Calu3 (cell line): Measurements from ENCODE around the gene SULT4A1. TPM values are rescaled to one million over a fixed set of nuclear protein-coding genes. Genes with fewer than 3 reads are reported as not detected.

ENCODE experiments used
- Bru-seq: library from RNA; stranded (reverse); fragments of 400-500 nt; gene quantifications from one replicate; lab custom pipeline; 2021; lab: Mats Ljungman, UMichigan
- BruChase-seq, 2 experiments: library from RNA; stranded (reverse); fragments of 400-500 nt; gene quantifications; one replicate each; lab custom pipeline; 2021; lab: Mats Ljungman, UMichigan
- BruUV-seq: library from RNA; stranded (reverse); fragments of 400-500 nt; replicated peaks from 2 replicates; lab custom pipeline; 2021; lab: Mats Ljungman, UMichigan
- CTCF ChIA-PET: fragments of 300-600 bp; sonication (Branson Sonifier 250); formaldehyde crosslinking; loops from one replicate; lab custom pipeline; 2022; ENCODE audit warnings: antibody characterized with exemption; lab: Charles Lee
- DNase-seq: peaks from one replicate; pipeline ENCODE4 v3.0.0; 2022
- H3K27ac Mint-ChIP-seq: one replicate; pipeline ENCODE4 v1.8.0; 2022; ENCODE audit warnings: mixed read lengths; ENCODE audit not compliant: unreplicated experiment
- H3K27me3 Mint-ChIP-seq: one replicate; pipeline ENCODE4 v1.8.0; 2022; ENCODE audit warnings: mixed read lengths; ENCODE audit not compliant: unreplicated experiment
- H3K36me3 Mint-ChIP-seq: one replicate; pipeline ENCODE4 v1.8.0; 2022; ENCODE audit warnings: mild to moderate bottlenecking, moderate library complexity, mixed read lengths; ENCODE audit not compliant: insufficient read depth, unreplicated experiment
- H3K4me1 Mint-ChIP-seq: one replicate; pipeline ENCODE4 v1.8.0; 2022; ENCODE audit warnings: mild to moderate bottlenecking, low read depth, mixed read lengths; ENCODE audit not compliant: unreplicated experiment
- H3K4me3 Mint-ChIP-seq: one replicate; pipeline ENCODE4 v1.8.0; 2022; ENCODE audit warnings: mild to moderate bottlenecking, low read depth, moderate library complexity, mixed read lengths; ENCODE audit not compliant: unreplicated experiment
- H3K9me3 Mint-ChIP-seq: one replicate; pipeline ENCODE4 v1.8.0; 2022; ENCODE audit warnings: low read depth, mixed read lengths; ENCODE audit not compliant: unreplicated experiment
- intact Hi-C: fragments of 100-400 bp; cut with micrococcal nuclease; formaldehyde crosslinking; loops from one replicate; pipeline ENCODE4 v1.10.0; 2022; ENCODE audit not compliant: unreplicated experiment
- long read RNA-seq: library from polyadenylated mRNA; stranded (forward); transcript quantifications from one replicate; pipeline ENCODE4 v2.0.0, GENCODE V29; 2022
- total RNA-seq: library from RNA; stranded (reverse); gene quantifications from 2 replicates; pipeline ENCODE4 v1.2.3, GENCODE V29; 2022
- TF ChIP-seq, protein P1 (sequence below): fragments of 200-600 bp; IDR thresholded peaks from one replicate; pipeline ENCODE4 v1.8.0; 2022; ENCODE audit warnings: antibody characterized with exemption; ENCODE audit not compliant: unreplicated experiment

SULT4A1 gene, protein sequence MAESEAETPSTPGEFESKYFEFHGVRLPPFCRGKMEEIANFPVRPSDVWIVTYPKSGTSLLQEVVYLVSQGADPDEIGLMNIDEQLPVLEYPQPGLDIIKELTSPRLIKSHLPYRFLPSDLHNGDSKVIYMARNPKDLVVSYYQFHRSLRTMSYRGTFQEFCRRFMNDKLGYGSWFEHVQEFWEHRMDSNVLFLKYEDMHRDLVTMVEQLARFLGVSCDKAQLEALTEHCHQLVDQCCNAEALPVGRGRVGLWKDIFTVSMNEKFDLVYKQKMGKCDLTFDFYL
- 7.9 and 9.1 TPM in 2 replicates for total RNA-seq
- percentile 59 among the genes with signal in this experiment for Bru-seq, nascent RNA
- percentile 52 among the genes with signal in this experiment for BruChase-seq, experiment 1, labeled RNA remaining after a 6-hour chase
- percentile 53 among the genes with signal in this experiment for BruChase-seq, experiment 2, labeled RNA remaining after a 2-hour chase
- long read RNA-seq, transcript SULT4A1-202 (8 exons, 2,561 nt) = major isoform, 5 of 9 reads
- long read RNA-seq, partial matches to known transcripts = 3 of 9 reads
- long read RNA-seq, other reads (novel, unspliced or antisense) = 1 of 9 reads

DNA sequence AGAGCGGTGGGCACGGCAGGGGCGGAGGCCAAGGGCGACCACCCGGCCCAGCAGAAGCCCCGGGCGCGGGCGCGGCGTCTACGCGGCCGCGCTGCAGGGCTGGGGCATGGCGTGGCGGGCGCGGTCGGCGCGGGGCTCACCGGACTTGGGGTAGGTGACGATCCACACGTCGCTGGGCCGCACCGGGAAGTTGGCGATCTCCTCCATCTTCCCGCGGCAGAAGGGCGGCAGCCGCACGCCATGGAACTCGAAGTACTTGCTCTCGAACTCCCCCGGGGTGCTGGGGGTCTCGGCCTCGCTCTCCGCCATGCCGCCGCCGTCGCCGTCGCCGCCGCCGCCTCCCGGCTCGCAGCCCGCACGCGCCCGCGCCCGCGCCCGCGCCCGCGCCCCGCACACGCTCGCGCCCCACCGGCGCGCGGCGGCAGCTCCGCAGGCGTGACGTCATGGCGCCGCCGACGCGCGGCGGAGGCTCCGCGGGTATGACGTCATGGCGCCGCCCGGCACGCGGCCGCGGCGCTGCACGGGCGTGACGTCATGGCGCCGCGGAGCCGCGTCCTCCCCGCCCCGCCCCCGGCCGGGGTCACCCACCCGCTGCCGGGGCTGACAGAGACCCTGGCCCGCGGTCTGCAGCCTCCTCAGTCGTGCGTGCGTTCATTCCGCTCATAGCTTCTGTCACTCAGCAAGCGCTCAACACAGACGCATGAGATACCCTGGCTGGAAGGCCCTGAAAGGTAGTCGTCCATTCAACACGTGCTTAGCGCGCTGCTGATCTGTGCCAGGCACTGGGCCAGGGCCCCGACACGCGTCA lies at the start of gene SULT4A1:
SULT4A1 (minus strand) TSS at position 440 of the 808 bp plus-strand sequence; CDS start at position 309, 131 bp downstream.
- peak within 1 kb of the TSS; percentile 75 for H3K4me3 Mint-ChIP-seq
- intact Hi-C loops = no loop called here
- H3K27ac Mint-ChIP-seq = peak within 1 kb of the TSS; percentile 92
- peaks cover 16% of the 10 kb centered on the region for H3K36me3 Mint-ChIP-seq
- DNase-seq = peak; percentile 63
- CTCF ChIA-PET = interaction anchor here (0.6 kb wide), 1 partner anchor 613 kb away, joined by 3 read pairs; no protein-coding TSS in a partner anchor
- H3K27me3 Mint-ChIP-seq = peaks cover 35% of the 10 kb centered on the region
- H3K4me1 Mint-ChIP-seq = no peaks in the 10 kb centered on the region
- TF ChIP-seq, protein P1, sequence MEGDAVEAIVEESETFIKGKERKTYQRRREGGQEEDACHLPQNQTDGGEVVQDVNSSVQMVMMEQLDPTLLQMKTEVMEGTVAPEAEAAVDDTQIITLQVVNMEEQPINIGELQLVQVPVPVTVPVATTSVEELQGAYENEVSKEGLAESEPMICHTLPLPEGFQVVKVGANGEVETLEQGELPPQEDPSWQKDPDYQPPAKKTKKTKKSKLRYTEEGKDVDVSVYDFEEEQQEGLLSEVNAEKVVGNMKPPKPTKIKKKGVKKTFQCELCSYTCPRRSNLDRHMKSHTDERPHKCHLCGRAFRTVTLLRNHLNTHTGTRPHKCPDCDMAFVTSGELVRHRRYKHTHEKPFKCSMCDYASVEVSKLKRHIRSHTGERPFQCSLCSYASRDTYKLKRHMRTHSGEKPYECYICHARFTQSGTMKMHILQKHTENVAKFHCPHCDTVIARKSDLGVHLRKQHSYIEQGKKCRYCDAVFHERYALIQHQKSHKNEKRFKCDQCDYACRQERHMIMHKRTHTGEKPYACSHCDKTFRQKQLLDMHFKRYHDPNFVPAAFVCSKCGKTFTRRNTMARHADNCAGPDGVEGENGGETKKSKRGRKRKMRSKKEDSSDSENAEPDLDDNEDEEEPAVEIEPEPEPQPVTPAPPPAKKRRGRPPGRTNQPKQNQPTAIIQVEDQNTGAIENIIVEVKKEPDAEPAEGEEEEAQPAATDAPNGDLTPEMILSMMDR = no peak
- BruUV-seq = no TSS peak
- no peaks in the 10 kb centered on the region for H3K9me3 Mint-ChIP-seq

- intact Hi-C loops = no loop called here
- Mint-ChIP-seq H3K4me3 (no peak overlapping the region), H3K9me3 (peaks cover 6% of the 10 kb centered on the region), H3K27ac (no peak overlapping the region), H3K4me1 (no peaks in the 10 kb centered on the region), H3K36me3 (peaks cover 4% of the 10 kb centered on the region), H3K27me3 (peaks cover 73% of the 10 kb centered on the region)
- TF ChIP-seq, protein P1 = no peak
- DNase-seq = no peak
- CTCF ChIA-PET = no interaction called here
- no TSS peak for BruUV-seq
Measured at GRCh38 chr22:43911351-43911750, 49.0 kb upstream of the SULT4A1 start.

DNA sequence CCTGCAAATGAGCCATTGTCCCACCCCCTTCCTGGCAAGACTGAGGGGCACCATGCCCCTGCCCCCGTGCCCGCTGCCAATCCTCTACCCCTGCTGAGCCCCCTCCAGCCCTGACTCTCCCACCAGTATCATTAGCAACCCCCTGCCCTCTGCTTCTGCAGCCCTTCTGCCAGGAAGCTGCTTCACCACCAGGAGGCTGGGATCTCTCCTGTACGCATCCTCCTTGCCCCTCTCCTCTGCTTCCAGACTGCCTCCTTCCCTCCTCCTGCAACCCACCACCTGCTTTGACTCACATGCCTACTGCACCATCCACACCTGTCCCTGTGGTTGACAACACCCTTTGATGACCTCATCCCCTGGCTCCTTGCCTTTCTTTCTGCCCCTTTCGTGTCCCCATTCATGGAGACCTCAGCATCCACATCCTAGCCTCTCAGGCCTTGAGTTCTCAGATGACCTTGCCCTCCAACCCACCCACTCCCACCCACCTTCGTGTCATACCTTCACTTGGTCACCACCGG lies 47.9 kb upstream of the SULT4A1 start:
- intact Hi-C loops = no loop called here
- CTCF ChIA-PET = no interaction called here
- Mint-ChIP-seq H3K4me1 (no peaks in the 10 kb centered on the region), H3K4me3 (no peak overlapping the region), H3K27ac (no peak overlapping the region), H3K9me3 (peaks cover 6% of the 10 kb centered on the region), H3K36me3 (no peaks in the 10 kb centered on the region), H3K27me3 (peaks cover 73% of the 10 kb centered on the region)
- TF ChIP-seq, protein P1 = no peak
- no peak for DNase-seq
- no TSS peak for BruUV-seq

DNA sequence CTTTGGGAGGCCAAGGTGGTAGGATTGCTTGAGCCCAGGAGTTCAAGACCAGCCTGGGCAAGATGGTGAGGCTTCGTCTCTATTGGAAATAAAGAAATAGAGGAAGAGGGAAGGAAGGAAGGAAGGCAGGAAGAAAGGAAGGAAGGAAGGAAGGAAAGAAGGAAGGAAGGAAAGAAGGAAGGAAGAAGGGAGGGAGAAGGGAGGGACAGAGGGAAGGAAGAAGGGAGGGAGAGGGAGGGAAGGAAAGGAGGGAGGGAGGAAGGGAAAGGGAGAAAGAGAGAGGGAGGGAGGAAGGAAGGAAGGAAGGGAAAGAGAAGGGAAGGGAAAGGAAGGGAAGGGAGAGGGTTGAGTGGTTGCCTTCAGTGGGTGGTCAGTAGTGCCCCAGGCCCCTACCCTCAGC lies 47.4 kb upstream of the SULT4A1 start:
- CTCF ChIA-PET = no interaction called here

More for the DNA sequence above, 47.4 kb upstream of the SULT4A1 start:
- DNase-seq = no peak
- no TSS peak for BruUV-seq
- Mint-ChIP-seq H3K4me3 (no peak overlapping the region), H3K36me3 (no peaks in the 10 kb centered on the region), H3K4me1 (no peaks in the 10 kb centered on the region), H3K27me3 (peaks cover 73% of the 10 kb centered on the region), H3K9me3 (peaks cover 6% of the 10 kb centered on the region), H3K27ac (no peak overlapping the region)
- intact Hi-C loops = no loop called here
- TF ChIP-seq, protein P1 = no peak
